IgD-negative memory B cell (primary cell): ENCODE measurements around the gene SF3B4. TPM values are rescaled to one million over a fixed set of nuclear protein-coding genes. Genes with fewer than 3 reads are reported as not detected.

Experiments
- H3K27ac Mint-ChIP-seq, 3 donors: one replicate each; pipeline ENCODE4 v1.8.0; 2020 to 2022; ENCODE audit warnings: mild to moderate bottlenecking in 3 of 3, mixed read lengths in 3 of 3, moderate library complexity in 1 of 3
- H3K27me3 Mint-ChIP-seq: one replicate; pipeline ENCODE4 v1.8.0; 2021; ENCODE audit warnings: mixed read lengths
- H3K36me3 Mint-ChIP-seq: one replicate; pipeline ENCODE4 v1.8.0; 2020; ENCODE audit warnings: mild to moderate bottlenecking, mixed read lengths
- H3K4me1 Mint-ChIP-seq, 3 donors: one replicate each; pipeline ENCODE4 v1.8.0; 2020 to 2022; ENCODE audit warnings: mixed read lengths in 3 of 3, mild to moderate bottlenecking in 1 of 3
- H3K4me3 Mint-ChIP-seq, 4 donors: one replicate each; pipeline ENCODE4 v1.8.0; 2020 to 2022; ENCODE audit warnings: mild to moderate bottlenecking in 4 of 4, mixed read lengths in 4 of 4, moderate library complexity in 3 of 4
- H3K9me3 Mint-ChIP-seq, 3 donors: one replicate each; pipeline ENCODE4 v1.8.0; 2020 to 2021; ENCODE audit warnings: mixed read lengths in 3 of 3, mild to moderate bottlenecking in 1 of 3
- polyA plus RNA-seq: library from polyadenylated mRNA; unstranded; fragments of 300-500 nt; fragmentation: Illumina TruSeq; gene quantifications from one replicate; pipeline ENCODE4 v1.2.3, GENCODE V29; 2021

Gene SF3B4
- polyA plus RNA-seq, 1 donor from 2014 or later: 99.3 TPM

DNA sequence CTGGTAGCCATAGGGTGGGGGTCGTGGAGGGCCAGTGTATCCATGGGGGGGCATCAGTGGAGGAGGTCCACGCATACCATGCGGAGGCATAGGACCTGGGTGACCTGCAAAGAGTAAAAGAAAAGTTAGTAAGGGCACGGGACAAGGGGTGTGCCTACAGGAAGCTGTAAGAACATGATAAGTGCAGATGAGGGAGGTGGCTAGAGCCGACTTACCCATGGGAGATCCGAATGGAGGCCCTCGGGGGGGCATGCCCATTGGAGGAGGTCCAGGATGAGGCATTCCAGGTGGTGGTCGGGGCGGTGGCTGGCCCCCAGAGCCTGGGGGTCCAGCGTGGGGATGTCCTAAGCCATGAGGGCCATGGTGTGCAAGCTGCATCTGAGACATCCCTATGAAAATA, 4.0 kb downstream of the SF3B4 start:
- Mint-ChIP-seq H3K4me3 (peak overlapping the region in 1 of 4 donors; percentile 77), H3K27ac (peak overlapping the region in 1 of 3 donors; percentile 86), H3K27me3 (peaks cover 3% of the 10 kb centered on the region), H3K4me1 (peaks cover 13 to 27% (median 21%) of the 10 kb centered on the region in 3 donors), H3K9me3 (no peaks in the 10 kb centered on the region), H3K36me3 (peaks cover 18% of the 10 kb centered on the region)

- Mint-ChIP-seq H3K27me3 (peaks cover 26% of the 10 kb centered on the region), H3K4me1 (peaks cover 7 to 13% (median 10%) of the 10 kb centered on the region in 3 donors), H3K36me3 (peaks cover 7% of the 10 kb centered on the region), H3K9me3 (peaks cover 0 to 2% (median 0%) of the 10 kb centered on the region in 3 donors), H3K27ac (peak within 1 kb of the TSS in 1 of 3 donors; percentile 51), H3K4me3 (peak within 1 kb of the TSS; percentile 44 to 91 (median 72))
Observed at GRCh38 chr1:149917571-149918144, 9.9 kb downstream of the SF3B4 start, which contains the start of gene SV2A. SV2A (minus strand) TSS chr1:149917844; CDS start chr1:149913840, 4,004 bp downstream.

GRCh38 chr1:149916898-149917252, 10.7 kb downstream of the SF3B4 start:
- Mint-ChIP-seq H3K27ac (no peak overlapping the region), H3K4me3 (peak overlapping the region in 1 of 4 donors; percentile 84), H3K27me3 (peaks cover 26% of the 10 kb centered on the region), H3K36me3 (peaks cover 5% of the 10 kb centered on the region), H3K9me3 (peaks cover 0 to 2% (median 0%) of the 10 kb centered on the region in 3 donors), H3K4me1 (peaks cover 7 to 13% (median 10%) of the 10 kb centered on the region in 3 donors)

DNA sequence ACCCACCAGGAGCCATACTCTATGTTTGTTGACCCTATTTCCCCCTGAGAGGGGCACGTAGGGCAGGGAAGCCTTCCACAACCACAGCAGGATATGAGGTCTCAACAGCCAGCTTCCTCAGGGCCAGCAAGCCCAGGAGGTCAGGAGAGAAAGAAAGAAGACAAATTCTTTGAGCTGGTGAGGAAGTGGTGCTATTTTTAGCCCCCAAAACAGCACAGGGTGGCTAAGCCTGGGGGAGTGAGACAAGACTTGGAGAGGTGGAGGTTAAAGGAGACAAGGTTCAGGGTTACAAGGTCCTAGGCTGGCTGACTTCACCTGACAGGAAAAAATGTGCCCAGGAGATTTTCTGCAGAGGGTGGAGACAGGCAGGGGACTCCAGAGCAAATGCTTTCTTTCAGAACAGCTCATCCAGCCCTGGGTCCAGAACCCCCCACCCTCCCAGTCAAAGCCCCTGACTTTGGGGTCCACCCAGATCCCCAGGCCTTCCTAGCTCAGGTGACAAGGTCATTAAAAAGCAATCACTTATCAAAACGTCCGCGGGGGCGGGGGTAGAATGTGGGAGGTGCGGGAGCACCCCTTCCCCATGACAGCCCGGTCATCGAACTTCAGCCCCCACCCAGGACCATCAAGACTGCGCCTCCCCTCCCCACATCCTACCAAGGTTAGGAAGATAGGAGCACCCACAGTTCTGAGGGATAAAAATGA, 11.3 kb downstream of the SF3B4 start:
- Mint-ChIP-seq H3K36me3 (peaks cover 1% of the 10 kb centered on the region), H3K27ac (peak overlapping the region in 1 of 3 donors; percentile 51)

DNA sequence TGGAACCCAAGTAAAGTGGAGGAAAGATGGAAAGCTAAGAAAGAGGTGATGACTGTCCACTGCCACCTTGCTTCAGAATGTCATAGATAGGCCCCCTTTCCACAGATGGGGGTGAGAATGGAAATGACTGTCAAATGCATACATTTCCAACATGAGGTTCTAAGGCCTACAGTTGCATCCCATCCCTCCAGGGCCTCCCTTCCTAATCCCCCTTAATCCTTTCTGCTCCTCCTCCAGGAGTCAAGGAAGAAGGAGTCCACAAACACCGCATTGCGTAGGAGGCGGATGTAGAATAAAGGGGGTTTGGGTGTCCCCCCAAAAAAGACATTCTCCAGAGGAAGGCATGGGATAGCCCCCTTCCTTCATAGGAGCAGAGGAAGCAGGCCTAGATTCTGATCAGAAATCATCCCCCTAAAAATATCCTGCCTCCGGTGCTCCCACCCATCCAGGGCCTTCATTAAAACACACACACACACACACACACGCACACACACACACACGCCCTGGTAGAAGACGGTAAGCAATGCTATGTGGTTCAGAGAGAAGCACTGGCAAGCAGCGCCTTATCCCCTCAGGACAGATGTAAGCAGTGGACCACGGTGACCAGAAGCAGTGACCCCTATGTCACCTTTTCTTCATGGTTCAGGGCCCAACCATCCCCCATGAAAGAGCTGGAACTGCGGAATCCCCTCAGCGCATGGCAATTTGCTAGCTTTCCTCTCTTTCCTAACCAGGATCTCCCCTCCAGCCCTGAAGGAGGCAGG, 12.0 kb downstream of the SF3B4 start:
- Mint-ChIP-seq H3K4me3 (peak overlapping the region in 1 of 4 donors; percentile 46), H3K4me1 (peaks cover 7 to 13% (median 10%) of the 10 kb centered on the region in 3 donors), H3K27me3 (peaks cover 29% of the 10 kb centered on the region), H3K27ac (peak overlapping the region in 1 of 3 donors; percentile 83), H3K36me3 (peaks cover 1% of the 10 kb centered on the region), H3K9me3 (peaks cover 0 to 2% (median 0%) of the 10 kb centered on the region in 3 donors)

More for the DNA sequence above, 11.3 kb downstream of the SF3B4 start:
- peaks cover 0 to 2% (median 0%) of the 10 kb centered on the region in 3 donors for H3K9me3 Mint-ChIP-seq
- peak overlapping the region in 3 of 4 donors; percentile 34 to 84 (median 46) for H3K4me3 Mint-ChIP-seq
- H3K4me1 Mint-ChIP-seq: peaks cover 7 to 13% (median 10%) of the 10 kb centered on the region in 3 donors
- H3K27me3 Mint-ChIP-seq: peaks cover 26% of the 10 kb centered on the region

DNA sequence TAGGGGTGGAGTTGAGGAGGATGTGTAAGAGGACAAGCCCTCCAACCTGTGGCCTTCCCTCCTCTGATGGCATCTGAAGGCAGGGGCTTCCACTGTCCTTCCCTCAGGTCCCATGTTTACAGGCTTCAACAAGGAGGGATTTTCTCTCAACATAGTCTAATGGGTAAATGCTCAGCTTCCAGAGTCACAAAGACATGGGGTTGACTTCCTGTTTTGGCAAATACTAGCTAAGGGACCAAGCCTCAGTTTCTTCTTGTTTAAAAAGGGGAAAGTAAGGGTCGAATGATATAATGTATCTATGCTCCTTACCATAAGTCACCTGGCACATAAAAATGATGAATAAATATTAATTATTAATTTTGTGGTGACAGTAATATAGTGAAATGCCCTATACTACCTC, 13.1 kb downstream of the SF3B4 start:
- Mint-ChIP-seq H3K27me3 (peaks cover 33% of the 10 kb centered on the region), H3K4me1 (peaks cover 7 to 13% (median 10%) of the 10 kb centered on the region in 3 donors), H3K36me3 (peaks cover 1% of the 10 kb centered on the region), H3K4me3 (no peak overlapping the region), H3K27ac (no peak overlapping the region), H3K9me3 (peaks cover 0 to 2% (median 0%) of the 10 kb centered on the region in 3 donors)

GRCh38 chr1:149906570-149907075, 21.0 kb downstream of the SF3B4 start:
- Mint-ChIP-seq H3K27ac (no peak overlapping the region), H3K36me3 (peaks cover 5% of the 10 kb centered on the region), H3K4me1 (peaks cover 0 to 3% (median 2%) of the 10 kb centered on the region in 3 donors), H3K9me3 (no peaks in the 10 kb centered on the region), H3K27me3 (peaks cover 10% of the 10 kb centered on the region), H3K4me3 (peak overlapping the region in 1 of 4 donors; percentile 37)

- peak overlapping the region in 1 of 3 donors; percentile 76 for H3K27ac Mint-ChIP-seq
- H3K27me3 Mint-ChIP-seq: peaks cover 3% of the 10 kb centered on the region
- H3K9me3 Mint-ChIP-seq: peaks cover 0 to 4% (median 0%) of the 10 kb centered on the region in 3 donors
- H3K4me3 Mint-ChIP-seq: peak overlapping the region in 1 of 4 donors; percentile 28
- peaks cover 5% of the 10 kb centered on the region for H3K36me3 Mint-ChIP-seq
- peaks cover 0 to 16% (median 8%) of the 10 kb centered on the region in 3 donors for H3K4me1 Mint-ChIP-seq
Observed at GRCh38 chr1:149903836-149904491, 23.6 kb downstream of the SF3B4 start.

- H3K4me3 Mint-ChIP-seq: peak within 1 kb of the TSS; percentile 74 to 98 (median 96)
- peaks cover 0 to 7% (median 2%) of the 10 kb centered on the region in 3 donors for H3K9me3 Mint-ChIP-seq
- peaks cover 3% of the 10 kb centered on the region for H3K36me3 Mint-ChIP-seq
- H3K27me3 Mint-ChIP-seq: no peaks in the 10 kb centered on the region
- H3K4me1 Mint-ChIP-seq: peaks cover 0 to 16% (median 8%) of the 10 kb centered on the region in 3 donors
- peak within 1 kb of the TSS in 2 of 3 donors; percentile 37 to 87 for H3K27ac Mint-ChIP-seq
Observed at GRCh38 chr1:149899460-149900284, 27.9 kb downstream of the SF3B4 start, which contains the start of gene BOLA1. BOLA1 (plus strand) TSS chr1:149899568; CDS start chr1:149900060, 492 bp downstream.

DNA sequence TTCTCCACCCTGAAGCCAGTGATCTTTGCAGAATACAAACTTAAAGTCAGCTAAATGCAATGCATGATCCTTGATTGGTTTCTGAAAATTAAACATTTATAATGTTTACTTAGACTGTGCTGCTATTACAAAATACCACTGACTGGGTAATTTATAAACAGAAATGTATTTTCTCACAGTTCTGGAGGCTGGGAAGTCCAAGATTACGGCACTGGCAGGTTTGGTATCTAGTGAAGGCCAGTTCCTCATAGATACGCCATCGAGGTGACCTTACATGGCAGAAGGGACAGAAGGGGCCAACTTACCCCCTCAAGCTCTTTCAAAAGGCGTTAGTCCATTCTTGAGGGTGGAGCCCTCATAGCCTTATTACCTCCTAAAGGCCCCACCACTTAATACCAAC, 31.0 kb downstream of the SF3B4 start:
- Mint-ChIP-seq H3K27ac (no peak overlapping the region), H3K4me1 (peaks cover 0 to 13% (median 6%) of the 10 kb centered on the region in 3 donors), H3K4me3 (no peak overlapping the region), H3K9me3 (peaks cover 0 to 7% (median 2%) of the 10 kb centered on the region in 3 donors), H3K27me3 (no peaks in the 10 kb centered on the region), H3K36me3 (no peaks in the 10 kb centered on the region)

DNA sequence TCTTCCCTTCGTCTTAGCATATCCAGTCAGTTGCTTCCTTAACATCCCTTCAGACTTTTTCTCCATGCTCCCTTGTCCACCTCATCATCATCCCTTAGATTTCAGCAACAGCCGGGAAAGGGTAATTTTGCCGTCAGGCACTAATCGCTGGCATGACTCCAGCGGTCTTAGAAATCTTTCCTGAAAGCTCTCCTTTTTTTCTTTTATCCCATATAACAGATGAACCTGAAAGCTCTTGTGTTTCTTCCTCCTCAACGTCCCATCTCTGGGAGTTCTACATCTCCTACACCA, 38.7 kb downstream of the SF3B4 start:
- no peaks in the 10 kb centered on the region for H3K27me3 Mint-ChIP-seq
- H3K9me3 Mint-ChIP-seq: no peaks in the 10 kb centered on the region
- H3K36me3 Mint-ChIP-seq: no peaks in the 10 kb centered on the region
- no peak overlapping the region for H3K27ac Mint-ChIP-seq
- H3K4me1 Mint-ChIP-seq: peaks cover 0 to 2% (median 1%) of the 10 kb centered on the region in 3 donors
- H3K4me3 Mint-ChIP-seq: no peak overlapping the region

GRCh38 chr1:149888247-149888998, 39.2 kb downstream of the SF3B4 start:
- Mint-ChIP-seq H3K4me3 (no peak overlapping the region), H3K4me1 (peaks cover 0 to 4% (median 2%) of the 10 kb centered on the region in 3 donors), H3K27me3 (no peaks in the 10 kb centered on the region), H3K27ac (no peak overlapping the region), H3K9me3 (no peaks in the 10 kb centered on the region), H3K36me3 (no peaks in the 10 kb centered on the region)
